A172 (cell line): Measurements from ENCODE around the gene SLC44A5. TPM values are rescaled to one million over a fixed set of nuclear protein-coding genes. Genes with fewer than 3 reads are reported as not detected.
"Not testable (repeated sequence)": the region's sequence is repeated elsewhere in the genome, so short reads cannot be mapped to it uniquely, and the experiment has no call there.

Experiments used
- DNase-seq: peaks from one replicate; pipeline ENCODE4 v3.0.0-alpha.2; 2015; ENCODE audit warnings: low spot score
- total RNA-seq: library from RNA; depleted of rRNA; stranded (reverse); fragments of >200 nt; shearing (Covaris generic); gene quantifications from 2 replicates; pipeline ENCODE4 v1.2.3, GENCODE V29; 2014

The SLC44A5 gene
- total RNA-seq, 1 experiment from 2014 or later, result 3.7 TPM

- DNase-seq, result peak; percentile 5
Measured at GRCh38 chr1:75449998-75450397, 160.9 kb downstream of the SLC44A5 start.

GRCh38 chr1:75444220-75444619 lies 166.7 kb downstream of the SLC44A5 start:
- no peak for DNase-seq

- DNase-seq, result no peak
Measured at GRCh38 chr1:75440274-75440673, 170.6 kb downstream of the SLC44A5 start.

- no peak for DNase-seq
Measured at GRCh38 chr1:75438355-75438754, 172.6 kb downstream of the SLC44A5 start.

- no peak for DNase-seq
Measured at GRCh38 chr1:75431843-75432242, 179.1 kb downstream of the SLC44A5 start.

- DNase-seq, result no peak
Measured at GRCh38 chr1:75430526-75430925, 180.4 kb downstream of the SLC44A5 start.

- DNase-seq, result no peak
Measured at GRCh38 chr1:75426688-75427087, 184.2 kb downstream of the SLC44A5 start.

GRCh38 chr1:75425001-75425650 lies 185.8 kb downstream of the SLC44A5 start:
- DNase-seq, result no peak

- no peak for DNase-seq
Measured at GRCh38 chr1:75423616-75424015, 187.3 kb downstream of the SLC44A5 start.

- no peak for DNase-seq
Measured at GRCh38 chr1:75423136-75423535, 187.8 kb downstream of the SLC44A5 start.

GRCh38 chr1:75421371-75421770 lies 189.5 kb downstream of the SLC44A5 start:
- no peak for DNase-seq

- DNase-seq, result no peak
Measured at GRCh38 chr1:75415187-75415586, 195.7 kb downstream of the SLC44A5 start.

GRCh38 chr1:75412616-75413015 lies 198.3 kb downstream of the SLC44A5 start:
- peak; percentile 14 for DNase-seq

GRCh38 chr1:75404681-75405080 lies 206.2 kb downstream of the SLC44A5 start:
- not testable (repeated sequence) for DNase-seq

GRCh38 chr1:75403147-75403646 lies 207.7 kb downstream of the SLC44A5 start:
- not testable (repeated sequence) for DNase-seq

- no peak for DNase-seq
Measured at GRCh38 chr1:75400716-75401115, 210.2 kb downstream of the SLC44A5 start.

- DNase-seq, result no peak
Measured at GRCh38 chr1:75396745-75397144, 214.2 kb downstream of the SLC44A5 start.

GRCh38 chr1:75396260-75396659 lies 214.7 kb downstream of the SLC44A5 start:
- no peak for DNase-seq

GRCh38 chr1:75394386-75395139 lies 216.4 kb downstream of the SLC44A5 start:
- DNase-seq, result no peak

- no peak for DNase-seq
Measured at GRCh38 chr1:75392278-75392677, 218.6 kb downstream of the SLC44A5 start.

- not testable (repeated sequence) for DNase-seq
Measured at GRCh38 chr1:75375476-75376447, 235.2 kb downstream of the SLC44A5 start.
